Tibial nerve (tissue), 4 donors: ENCODE data around the gene SLC37A1.

Source experiments
- EP300 ChIP-seq, 2 donors: sonication (generic); formaldehyde crosslinking; IDR thresholded peaks; one replicate each; pipeline ENCODE4 v1.6.1; 2017; ENCODE audit warnings: antibody characterized with exemption in 2 of 2, mild to moderate bottlenecking in 1 of 2
- POLR2A ChIP-seq, 2 donors: fragments of 450-650 bp; IDR thresholded peaks; one replicate each; pipeline ENCODE4 v1.6.1; 2017; ENCODE audit warnings: antibody characterized with exemption in 2 of 2, mild to moderate bottlenecking in 2 of 2, moderate library complexity in 2 of 2
- TF ChIP-seq, protein P1 (sequence below), 5 experiments: fragments of 200-600 bp in 3 of 5; fragments of 450-650 bp in 2 of 5; sonication (generic) in 3 of 5; IDR thresholded peaks; one replicate each; pipeline ENCODE4 v1.5.1; 2016 to 2019; ENCODE audit warnings: antibody characterized with exemption in 5 of 5, mild to moderate bottlenecking in 3 of 5, moderate library complexity in 2 of 5

DNA sequence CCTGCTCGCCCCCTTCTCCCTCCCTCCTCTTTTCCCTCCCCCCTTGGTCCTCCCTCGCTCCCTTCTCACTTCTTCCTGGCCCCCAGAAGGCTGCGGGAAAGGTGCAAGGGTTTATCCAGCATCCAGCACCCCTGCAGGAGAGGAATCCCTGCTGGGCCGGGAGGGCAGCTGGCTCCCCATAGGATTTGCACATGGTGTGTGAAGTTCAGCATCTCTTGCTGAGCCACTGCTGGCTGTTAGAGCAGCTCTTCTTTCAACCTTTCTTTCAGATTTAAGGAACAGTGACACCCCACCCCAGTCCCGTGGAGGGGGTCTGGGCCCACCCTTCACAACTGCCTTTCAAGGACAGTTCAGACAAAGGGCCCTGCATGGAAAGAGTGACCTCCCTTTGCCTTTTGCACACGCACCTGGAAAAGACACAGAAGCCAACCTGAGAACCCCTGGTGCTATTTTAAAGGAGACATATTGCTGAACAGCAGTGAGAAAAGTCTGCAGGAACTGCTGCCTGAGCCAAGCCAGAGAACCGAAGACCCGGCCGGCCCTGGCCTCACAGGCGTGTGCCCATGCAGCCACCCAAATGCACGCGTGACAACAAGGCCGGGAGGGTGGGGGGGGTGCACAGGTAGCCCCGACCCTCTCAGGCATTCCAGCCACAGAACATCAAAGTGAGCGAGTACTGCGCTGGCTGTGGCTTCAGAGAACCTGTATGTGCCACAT, 66.6 kb downstream of the SLC37A1 start:
- TF ChIP-seq, protein P1, sequence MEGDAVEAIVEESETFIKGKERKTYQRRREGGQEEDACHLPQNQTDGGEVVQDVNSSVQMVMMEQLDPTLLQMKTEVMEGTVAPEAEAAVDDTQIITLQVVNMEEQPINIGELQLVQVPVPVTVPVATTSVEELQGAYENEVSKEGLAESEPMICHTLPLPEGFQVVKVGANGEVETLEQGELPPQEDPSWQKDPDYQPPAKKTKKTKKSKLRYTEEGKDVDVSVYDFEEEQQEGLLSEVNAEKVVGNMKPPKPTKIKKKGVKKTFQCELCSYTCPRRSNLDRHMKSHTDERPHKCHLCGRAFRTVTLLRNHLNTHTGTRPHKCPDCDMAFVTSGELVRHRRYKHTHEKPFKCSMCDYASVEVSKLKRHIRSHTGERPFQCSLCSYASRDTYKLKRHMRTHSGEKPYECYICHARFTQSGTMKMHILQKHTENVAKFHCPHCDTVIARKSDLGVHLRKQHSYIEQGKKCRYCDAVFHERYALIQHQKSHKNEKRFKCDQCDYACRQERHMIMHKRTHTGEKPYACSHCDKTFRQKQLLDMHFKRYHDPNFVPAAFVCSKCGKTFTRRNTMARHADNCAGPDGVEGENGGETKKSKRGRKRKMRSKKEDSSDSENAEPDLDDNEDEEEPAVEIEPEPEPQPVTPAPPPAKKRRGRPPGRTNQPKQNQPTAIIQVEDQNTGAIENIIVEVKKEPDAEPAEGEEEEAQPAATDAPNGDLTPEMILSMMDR (IDR thresholded peaks at IDR 0.05) = no peak
- TF ChIP-seq POLR2A (IDR thresholded peaks at IDR 0.05) = no peak
- TF ChIP-seq EP300 (IDR thresholded peaks at IDR 0.05) = no peak
